ENCODE results near the gene ZFYVE26. TPM values are rescaled to one million over a fixed set of nuclear protein-coding genes. Genes with fewer than 3 reads are reported as not detected.

ZFYVE26 gene
- total and polyA plus RNA-seq, 2 of the 8 experiments (the other 6 are each of a cell fraction or from before 2014, with no cell fraction given), result 13.0 to 23.3 TPM

GRCh38 chr14:67729072-67729885, 87.1 kb downstream of the ZFYVE26 start:
- Histone ChIP-seq H3K79me1 (ENCODE audit: low read depth, low read length) (no peaks in the 10 kb centered on the region), H3K18ac (ENCODE audit: extremely low read depth, low read length) (peak overlapping the region; percentile 57), H3K23me2 (ENCODE audit: low read depth, low read length) (no peaks in the 10 kb centered on the region), H3K36me3 (ENCODE audit: control insufficient read depth in 2 of 4, insufficient read depth in 4 of 4, low read length in 3 of 4) (no peaks in the 10 kb centered on the region), H3K4me2 (ENCODE audit: insufficient read depth in 1 of 2, low read depth in 2 of 2, low read length in 2 of 2) (peak overlapping the region; percentile 53 to 68), H3K4me1 (replicated peaks in 1 of 4; ENCODE audit: control insufficient read depth in 3 of 4, insufficient read depth in 4 of 4, low read length in 3 of 4) (peaks cover 1 to 11% (median 6%) of the 10 kb centered on the region in 4 experiments; a peak in 5 of 7 replicates), H4K5ac (ENCODE audit: insufficient read length, low read depth, low read length) (peak overlapping the region; percentile 46), H3K56ac (replicated peaks; ENCODE audit: insufficient read length, low read depth, low read length) (no peak overlapping the region), H2AFZ (ENCODE audit: low read length) (peak overlapping the region; percentile 45; the same call in 1 of the 2 replicates), H2BK120ac (replicated peaks; ENCODE audit: low read depth, low read length) (no peak overlapping the region), H3K14ac (ENCODE audit: insufficient read length) (no peak overlapping the region), H2BK5ac (ENCODE audit: low read depth, low read length) (no peak overlapping the region), H4K8ac (ENCODE audit: extremely low read depth, insufficient read depth, low read length) (peak overlapping the region; percentile 76; the same call in 1 of the 2 replicates), H3K9me3 (ENCODE audit: insufficient read depth in 2 of 2, low read depth in 1 of 2, low read length in 1 of 2) (no peaks in the 10 kb centered on the region), H3K4me3 (ENCODE audit: extremely low read depth in 1 of 4, insufficient read depth in 2 of 4, low read depth in 3 of 4, low read length in 4 of 4) (peak overlapping the region in 3 of 4 experiments; percentile 13 to 37 (median 19); a peak in 4 of 8 replicates), H3K27me3 (replicated peaks in 1 of 4; ENCODE audit: control insufficient read depth in 3 of 4, extremely low read depth in 1 of 4, insufficient read depth in 3 of 4, low read length in 3 of 4) (no peaks in the 10 kb centered on the region; a peak in 1 of 7 replicates), H4K20me1 (replicated peaks in 1 of 2; ENCODE audit: control insufficient read depth in 1 of 2, insufficient read depth in 2 of 2, low read length in 2 of 2) (no peaks in the 10 kb centered on the region), H2BK12ac (ENCODE audit: low read depth, low read length) (peak overlapping the region; percentile 61; the same call in 1 of the 2 replicates), H2AK5ac (ENCODE audit: low read depth, low read length) (no peak overlapping the region), H3K9ac (replicated peaks in 1 of 4; ENCODE audit: extremely low read depth in 1 of 4, low read depth in 3 of 4, low read length in 3 of 4) (peak overlapping the region in 2 of 4 experiments; percentile 31 to 46; a peak in 3 of 7 replicates), H2BK15ac (ENCODE audit: low read length) (no peak overlapping the region), H2BK20ac (ENCODE audit: low read length) (no peak overlapping the region), H3K79me2 (ENCODE audit: control insufficient read depth in 1 of 2, insufficient read depth in 2 of 2, low read length in 2 of 2) (no peaks in the 10 kb centered on the region), H3K23ac (ENCODE audit: insufficient read length) (no peak overlapping the region), H3K4ac (replicated peaks; ENCODE audit: insufficient read length, low read depth, low read length) (no peak overlapping the region), H4K91ac (replicated peaks; ENCODE audit: insufficient read length, low read length) (no peak overlapping the region), H3K27ac (ENCODE audit: low read depth, low read length) (no peak overlapping the region)
- WGBS, 2 experiments (ENCODE audit: extremely low coverage in 1 of 2, insufficient coverage in 1 of 2, insufficient read length in 1 of 2, insufficient replicate concordance in 2 of 2, low coverage in 1 of 2, low lambda C conversion rate in 2 of 2, missing lambda C conversion rate in 1 of 2), result 36% methylated on average over 21 of the region's 21 CpGs; no CpG with 5 or more reads in 1 of the 2 experiments
- FAIRE-seq (peak; percentile 88), DNase-seq (ENCODE audit: low read depth in 1 of 2, low spot score in 2 of 2) (peak; percentile 51 to 77)
- ChIA-PET POLR2A (ENCODE audit: partially characterized antibody) (interaction anchor here (0.8 to 2.7 kb wide), 9 partner anchors 9 to 1064 kb away, joined by 3 to 20 read pairs (median 5); partner anchors contain the start of genes RDH11, ZFP36L1 and ZFYVE26), CTCF (ENCODE audit: partially characterized antibody) (interaction anchor here (1.1 to 2.3 kb wide), 4 partner anchors 12 to 202 kb away, joined by 3 to 11 read pairs (median 5); no protein-coding TSS in a partner anchor)
- no peak for TF ChIP-seq KDM5A (IDR thresholded peaks at IDR 0.05; ENCODE audit: low read length)
- no peak for TF ChIP-seq GTF2F1 (IDR thresholded peaks at IDR 0.05; ENCODE audit: borderline replicate concordance, low read depth, low read length)
- TF ChIP-seq ASH2L (IDR thresholded peaks at IDR 0.05; ENCODE audit: low read length), result no peak
- TF ChIP-seq CTBP2 (IDR thresholded peaks at IDR 0.05; ENCODE audit: borderline replicate concordance, insufficient read depth, insufficient read length, low read length), result no peak
- TF ChIP-seq BRCA1 (IDR thresholded peaks at IDR 0.05; ENCODE audit: low read depth, low read length), result no peak
- no peak for TF ChIP-seq SIRT6 (IDR thresholded peaks at IDR 0.05; ENCODE audit: low read length)
- no peak for TF ChIP-seq TAF7 (optimal IDR thresholded peaks at IDR 0.05; ENCODE audit: borderline replicate concordance, low read depth, low read length)
- TF ChIP-seq RXRA (IDR thresholded peaks at IDR 0.05; ENCODE audit: insufficient read depth, low read depth, low read length), result no peak

Data from H1 (cell line).